Neural cell (in vitro differentiated cells): ENCODE data around the gene TSKU. TPM values are rescaled to one million over a fixed set of nuclear protein-coding genes. Genes with fewer than 3 reads are reported as not detected.

Experiments used
- H2AFZ ChIP-seq: fragments of 200-600, 300-800 bp; sonication (generic), shearing (Covaris generic); 2 replicates; pipeline ENCODE4 v1.6.0; 2014; ENCODE audit warnings: low read depth, mild to moderate bottlenecking, antibody characterized with exemption, low read length, moderate library complexity
- H3F3A ChIP-seq: fragments of 200-600 bp; shearing (Covaris generic); 2 replicates; pipeline ENCODE4 v1.6.1; 2016; ENCODE audit warnings: mild to moderate bottlenecking, moderate library complexity, mixed read lengths, antibody characterized with exemption, low read length; ENCODE audit not compliant: insufficient read depth, poor library complexity, severe bottlenecking
- H3K27ac ChIP-seq: fragments of 200-600, 300-800 bp; sonication (generic), shearing (Covaris generic); 2 replicates; pipeline ENCODE4 v1.5.1; 2014; ENCODE audit warnings: mild to moderate bottlenecking, low read length, moderate library complexity
- H3K27me3 ChIP-seq: fragments of 300-800, 200-600 bp; sonication (generic), shearing (Covaris generic); 2 replicates; pipeline ENCODE4 v1.6.0; 2014; ENCODE audit warnings: mild to moderate bottlenecking, low read depth, low read length, moderate library complexity; ENCODE audit not compliant: insufficient read depth
- H3K36me3 ChIP-seq: fragments of 300-800, 200-600 bp; sonication (generic), shearing (Covaris generic); 2 replicates; pipeline ENCODE4 v1.5.1; 2014; ENCODE audit warnings: mild to moderate bottlenecking, antibody characterized with exemption, low read length, moderate library complexity; ENCODE audit not compliant: insufficient read depth
- H3K4me2 ChIP-seq: fragments of 300-800, 200-600 bp; sonication (generic), shearing (Covaris generic); 2 replicates; pipeline ENCODE4 v1.6.0; 2014; ENCODE audit warnings: mild to moderate bottlenecking, low read length
- H3K4me3 ChIP-seq: fragments of 300-800, 200-600 bp; sonication (generic), shearing (Covaris generic); 2 replicates; pipeline ENCODE4 v1.5.1; 2014; ENCODE audit warnings: mild to moderate bottlenecking, low read length, moderate library complexity
- H3K79me2 ChIP-seq: fragments of 200-600 bp; shearing (Covaris generic); replicated peaks from 2 replicates; pipeline ENCODE4 v1.6.0; 2014; ENCODE audit warnings: mild to moderate bottlenecking, low read length, moderate library complexity; ENCODE audit not compliant: insufficient read depth
- H3K9ac ChIP-seq: fragments of 300-800, 200-600 bp; sonication (generic), shearing (Covaris generic); 2 replicates; pipeline ENCODE4 v1.6.1; 2016; ENCODE audit warnings: mild to moderate bottlenecking, low read length, mixed read lengths
- H3K9me2 ChIP-seq: fragments of 200-600 bp; shearing (Covaris generic); 2 replicates; pipeline ENCODE4 v1.6.1; 2016; ENCODE audit warnings: mild to moderate bottlenecking, low read length, mixed read lengths; ENCODE audit not compliant: insufficient read depth
- H3K9me3 ChIP-seq: fragments of 200-600, 300-800 bp; sonication (generic), shearing (Covaris generic); 2 replicates; pipeline ENCODE4 v1.6.1; 2016; ENCODE audit warnings: mild to moderate bottlenecking, mixed run types, low read length, moderate library complexity, mixed read lengths
- H4K20me1 ChIP-seq: fragments of 200-600 bp; shearing (Covaris generic); 2 replicates; pipeline ENCODE4 v1.6.1; 2016; ENCODE audit warnings: mild to moderate bottlenecking, mixed run types; ENCODE audit not compliant: insufficient read depth
- EP300 ChIP-seq: fragments of 450-650 bp; conservative IDR thresholded peaks from 2 replicates; pipeline ENCODE4 v1.6.1; 2014; ENCODE audit warnings: antibody characterized with exemption, mild to moderate bottlenecking, moderate library complexity; ENCODE audit not compliant: poor library complexity, severe bottlenecking
- EZH2 ChIP-seq: fragments of 200-600, 300-800 bp; shearing (Covaris generic), sonication (generic); IDR thresholded peaks from 2 replicates; pipeline ENCODE4 v1.6.1; 2014; ENCODE audit warnings: antibody characterized with exemption, low read length, borderline replicate concordance, mild to moderate bottlenecking; ENCODE audit not compliant: insufficient read depth, poor library complexity, severe bottlenecking
- MXI1 ChIP-seq: fragments of 450-650 bp; conservative IDR thresholded peaks from 2 replicates; pipeline ENCODE4 v1.6.1; 2014; ENCODE audit warnings: antibody characterized with exemption, mild to moderate bottlenecking; ENCODE audit not compliant: poor library complexity, severe bottlenecking
- POLR2AphosphoS5 ChIP-seq: IDR thresholded peaks from 2 replicates; pipeline ENCODE4 v1.6.1; 2012
- RAD21 ChIP-seq: fragments of 450-650 bp; conservative IDR thresholded peaks from 2 replicates; pipeline ENCODE4 v1.6.1; 2014; ENCODE audit warnings: antibody characterized with exemption, mild to moderate bottlenecking, moderate library complexity
- SMC3 ChIP-seq: fragments of 450-650 bp; conservative IDR thresholded peaks from 2 replicates; pipeline ENCODE4 v1.6.1; 2014; ENCODE audit warnings: antibody characterized with exemption, mild to moderate bottlenecking, moderate library complexity; ENCODE audit not compliant: poor library complexity
- TAF1 ChIP-seq: IDR thresholded peaks from 2 replicates; pipeline ENCODE4 v1.6.1; 2012; ENCODE audit warnings: low read depth
- polyA plus RNA-seq: library from polyadenylated mRNA; depleted of rRNA; stranded (reverse); fragments of >200 nt; gene quantifications from 2 replicates; pipeline ENCODE4 v1.2.3, GENCODE V29; 2014
- TF ChIP-seq, protein P1 (sequence below): IDR thresholded peaks from 2 replicates; pipeline ENCODE4 v1.6.1; 2012; ENCODE audit warnings: borderline replicate concordance
- TF ChIP-seq, protein P2 (sequence below): fragments of 450-650 bp; IDR thresholded peaks from 2 replicates; pipeline ENCODE4 v1.5.1; 2014; ENCODE audit warnings: antibody characterized with exemption, mild to moderate bottlenecking, moderate library complexity; ENCODE audit not compliant: poor library complexity, severe bottlenecking

Gene TSKU
- polyA plus RNA-seq, 1 donor from 2014 or later, result 3.5 TPM

DNA sequence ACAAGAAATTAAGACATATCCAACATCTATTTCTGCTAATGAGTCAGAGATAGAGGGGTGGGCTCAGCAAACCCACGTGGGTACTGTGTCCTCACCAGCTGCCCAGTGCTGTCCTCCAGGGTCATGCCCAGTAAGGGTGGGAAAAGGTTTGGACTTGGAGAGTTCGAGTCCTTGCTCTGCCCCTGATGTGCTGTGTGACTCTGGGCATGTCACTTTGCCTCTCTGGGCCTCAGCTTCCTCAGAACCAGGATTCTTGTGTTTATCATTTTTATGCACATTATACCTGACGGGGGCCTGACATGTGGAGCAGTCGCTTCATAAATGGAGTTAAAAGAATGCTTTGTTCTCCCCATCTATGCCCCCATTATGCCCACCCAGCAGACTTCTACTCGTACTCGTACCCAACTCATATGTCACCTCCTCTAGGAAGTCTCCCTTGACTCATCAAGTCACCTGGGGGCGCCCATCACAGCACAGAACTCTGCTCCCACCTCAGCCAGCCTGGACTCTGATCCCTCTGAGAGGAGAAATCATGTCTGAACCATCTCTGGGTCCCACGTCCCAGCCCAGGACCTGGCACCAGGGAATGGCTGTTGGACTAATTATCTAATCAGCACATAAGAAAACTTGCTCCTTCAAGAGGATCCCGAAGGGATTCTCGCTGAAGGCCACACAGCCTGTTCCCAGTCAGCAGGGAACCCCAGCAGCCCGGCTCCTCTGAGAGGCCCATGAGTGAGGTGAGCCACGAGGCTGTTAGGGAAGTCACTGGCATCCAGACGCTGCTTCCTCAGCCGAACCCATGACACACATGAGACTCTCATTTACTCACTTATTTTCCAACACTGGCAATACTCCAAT, 38.7 kb upstream of the TSKU start:
- H4K20me1 ChIP-seq, result no peaks in the 10 kb centered on the region
- TF ChIP-seq RAD21 (no peak), EZH2 (no peak), POLR2AphosphoS5 (no peak), TAF1 (no peak), MXI1 (no peak), EP300 (no peak), SMC3 (no peak)
- TF ChIP-seq, protein P1, sequence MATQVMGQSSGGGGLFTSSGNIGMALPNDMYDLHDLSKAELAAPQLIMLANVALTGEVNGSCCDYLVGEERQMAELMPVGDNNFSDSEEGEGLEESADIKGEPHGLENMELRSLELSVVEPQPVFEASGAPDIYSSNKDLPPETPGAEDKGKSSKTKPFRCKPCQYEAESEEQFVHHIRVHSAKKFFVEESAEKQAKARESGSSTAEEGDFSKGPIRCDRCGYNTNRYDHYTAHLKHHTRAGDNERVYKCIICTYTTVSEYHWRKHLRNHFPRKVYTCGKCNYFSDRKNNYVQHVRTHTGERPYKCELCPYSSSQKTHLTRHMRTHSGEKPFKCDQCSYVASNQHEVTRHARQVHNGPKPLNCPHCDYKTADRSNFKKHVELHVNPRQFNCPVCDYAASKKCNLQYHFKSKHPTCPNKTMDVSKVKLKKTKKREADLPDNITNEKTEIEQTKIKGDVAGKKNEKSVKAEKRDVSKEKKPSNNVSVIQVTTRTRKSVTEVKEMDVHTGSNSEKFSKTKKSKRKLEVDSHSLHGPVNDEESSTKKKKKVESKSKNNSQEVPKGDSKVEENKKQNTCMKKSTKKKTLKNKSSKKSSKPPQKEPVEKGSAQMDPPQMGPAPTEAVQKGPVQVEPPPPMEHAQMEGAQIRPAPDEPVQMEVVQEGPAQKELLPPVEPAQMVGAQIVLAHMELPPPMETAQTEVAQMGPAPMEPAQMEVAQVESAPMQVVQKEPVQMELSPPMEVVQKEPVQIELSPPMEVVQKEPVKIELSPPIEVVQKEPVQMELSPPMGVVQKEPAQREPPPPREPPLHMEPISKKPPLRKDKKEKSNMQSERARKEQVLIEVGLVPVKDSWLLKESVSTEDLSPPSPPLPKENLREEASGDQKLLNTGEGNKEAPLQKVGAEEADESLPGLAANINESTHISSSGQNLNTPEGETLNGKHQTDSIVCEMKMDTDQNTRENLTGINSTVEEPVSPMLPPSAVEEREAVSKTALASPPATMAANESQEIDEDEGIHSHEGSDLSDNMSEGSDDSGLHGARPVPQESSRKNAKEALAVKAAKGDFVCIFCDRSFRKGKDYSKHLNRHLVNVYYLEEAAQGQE, result no peak
- TF ChIP-seq, protein P2, sequence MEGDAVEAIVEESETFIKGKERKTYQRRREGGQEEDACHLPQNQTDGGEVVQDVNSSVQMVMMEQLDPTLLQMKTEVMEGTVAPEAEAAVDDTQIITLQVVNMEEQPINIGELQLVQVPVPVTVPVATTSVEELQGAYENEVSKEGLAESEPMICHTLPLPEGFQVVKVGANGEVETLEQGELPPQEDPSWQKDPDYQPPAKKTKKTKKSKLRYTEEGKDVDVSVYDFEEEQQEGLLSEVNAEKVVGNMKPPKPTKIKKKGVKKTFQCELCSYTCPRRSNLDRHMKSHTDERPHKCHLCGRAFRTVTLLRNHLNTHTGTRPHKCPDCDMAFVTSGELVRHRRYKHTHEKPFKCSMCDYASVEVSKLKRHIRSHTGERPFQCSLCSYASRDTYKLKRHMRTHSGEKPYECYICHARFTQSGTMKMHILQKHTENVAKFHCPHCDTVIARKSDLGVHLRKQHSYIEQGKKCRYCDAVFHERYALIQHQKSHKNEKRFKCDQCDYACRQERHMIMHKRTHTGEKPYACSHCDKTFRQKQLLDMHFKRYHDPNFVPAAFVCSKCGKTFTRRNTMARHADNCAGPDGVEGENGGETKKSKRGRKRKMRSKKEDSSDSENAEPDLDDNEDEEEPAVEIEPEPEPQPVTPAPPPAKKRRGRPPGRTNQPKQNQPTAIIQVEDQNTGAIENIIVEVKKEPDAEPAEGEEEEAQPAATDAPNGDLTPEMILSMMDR, result no peak

DNA sequence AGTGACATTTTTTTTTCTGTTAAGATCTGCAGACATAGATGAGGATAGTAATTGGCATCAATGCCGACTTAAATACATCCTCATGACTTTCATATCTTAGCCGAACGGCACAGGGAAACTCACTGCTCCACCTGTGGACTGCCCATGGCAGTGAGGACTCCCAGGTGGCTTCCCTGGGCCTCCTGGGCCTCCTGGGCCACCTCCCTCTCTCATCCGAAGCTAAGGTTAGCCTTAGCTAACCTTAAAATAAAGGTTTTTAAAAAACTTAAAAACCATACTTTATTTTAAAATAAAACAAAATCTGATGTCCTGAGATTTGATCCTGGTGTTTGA, 38.1 kb upstream of the TSKU start:
- Histone ChIP-seq H3K9me3 (no peaks in the 10 kb centered on the region), H3K27ac (no peak overlapping the region), H2AFZ (no peak overlapping the region), H3K4me3 (no peak overlapping the region), H3K36me3 (no peaks in the 10 kb centered on the region), H3F3A (no peaks in the 10 kb centered on the region), H3K9me2 (no peaks in the 10 kb centered on the region), H3K27me3 (no peaks in the 10 kb centered on the region), H4K20me1 (no peaks in the 10 kb centered on the region), H3K9ac (no peak overlapping the region), H3K4me2 (no peak overlapping the region), H3K79me2 (no peaks in the 10 kb centered on the region)
- no peak for TF ChIP-seq MXI1

More for the DNA sequence above, 38.7 kb upstream of the TSKU start:
- Histone ChIP-seq H3K4me2 (no peak overlapping the region), H3K9me3 (no peaks in the 10 kb centered on the region), H3K27me3 (no peaks in the 10 kb centered on the region), H3K9me2 (no peaks in the 10 kb centered on the region), H3K4me3 (no peak overlapping the region), H3F3A (no peaks in the 10 kb centered on the region), H3K9ac (no peak overlapping the region), H3K27ac (no peak overlapping the region), H3K79me2 (no peaks in the 10 kb centered on the region), H3K36me3 (no peaks in the 10 kb centered on the region), H2AFZ (no peak overlapping the region)
